Nephron (organoid): ENCODE measurements around the gene CNKSR2.

ENCODE experiments used
- H3K27ac Mint-ChIP-seq, 3 experiments: 2 replicates each; pipeline ENCODE4 v1.8.0; 2020; ENCODE audit warnings: mixed read lengths in 3 of 3, mild to moderate bottlenecking in 2 of 3, moderate library complexity in 1 of 3
- H3K27me3 Mint-ChIP-seq: 2 replicates; pipeline ENCODE4 v1.8.0; 2021; ENCODE audit warnings: low read depth, mild to moderate bottlenecking, moderate library complexity, mixed read lengths
- H3K36me3 Mint-ChIP-seq: 2 replicates; pipeline ENCODE4 v1.8.0; 2020; ENCODE audit warnings: low read depth, mixed read lengths
- H3K4me1 Mint-ChIP-seq: 2 replicates; pipeline ENCODE4 v1.8.0; 2020; ENCODE audit warnings: mixed read lengths
- H3K4me3 Mint-ChIP-seq, 3 experiments: 2 replicates each; pipeline ENCODE4 v1.8.0; 2020; ENCODE audit warnings: mild to moderate bottlenecking in 3 of 3, mixed read lengths in 3 of 3, moderate library complexity in 2 of 3
- H3K9me3 Mint-ChIP-seq: 2 replicates; pipeline ENCODE4 v1.8.0; 2020; ENCODE audit warnings: mixed read lengths
- TF ChIP-seq, protein P1 (sequence below), 3 experiments: fragments of 200-600 bp; sonication (generic); IDR thresholded peaks; one replicate each; pipeline ENCODE4 v1.5.0; 2021; ENCODE audit warnings: antibody characterized with exemption in 3 of 3; ENCODE audit not compliant: unreplicated experiment in 3 of 3

Gene CNKSR2

DNA sequence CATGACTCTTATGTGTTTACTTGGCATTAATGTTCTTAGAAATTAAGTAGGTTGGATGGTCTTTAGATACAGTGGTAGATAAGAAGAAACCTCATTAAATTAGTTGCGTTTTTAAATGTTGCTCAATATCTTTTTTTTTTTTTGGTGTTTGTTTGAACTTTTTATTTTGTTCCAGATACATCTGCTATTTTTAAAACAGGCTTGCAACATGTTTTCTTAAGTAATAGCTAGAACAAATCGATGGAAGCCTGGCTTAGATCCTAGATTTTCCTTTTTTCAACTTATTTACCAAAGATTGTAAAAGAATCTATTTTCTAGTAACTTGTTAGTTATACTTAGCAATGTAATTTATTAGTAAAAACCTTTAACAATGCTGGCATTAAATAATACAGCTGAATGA, 9.3 kb downstream of the CNKSR2 start:
- TF ChIP-seq, protein P1, sequence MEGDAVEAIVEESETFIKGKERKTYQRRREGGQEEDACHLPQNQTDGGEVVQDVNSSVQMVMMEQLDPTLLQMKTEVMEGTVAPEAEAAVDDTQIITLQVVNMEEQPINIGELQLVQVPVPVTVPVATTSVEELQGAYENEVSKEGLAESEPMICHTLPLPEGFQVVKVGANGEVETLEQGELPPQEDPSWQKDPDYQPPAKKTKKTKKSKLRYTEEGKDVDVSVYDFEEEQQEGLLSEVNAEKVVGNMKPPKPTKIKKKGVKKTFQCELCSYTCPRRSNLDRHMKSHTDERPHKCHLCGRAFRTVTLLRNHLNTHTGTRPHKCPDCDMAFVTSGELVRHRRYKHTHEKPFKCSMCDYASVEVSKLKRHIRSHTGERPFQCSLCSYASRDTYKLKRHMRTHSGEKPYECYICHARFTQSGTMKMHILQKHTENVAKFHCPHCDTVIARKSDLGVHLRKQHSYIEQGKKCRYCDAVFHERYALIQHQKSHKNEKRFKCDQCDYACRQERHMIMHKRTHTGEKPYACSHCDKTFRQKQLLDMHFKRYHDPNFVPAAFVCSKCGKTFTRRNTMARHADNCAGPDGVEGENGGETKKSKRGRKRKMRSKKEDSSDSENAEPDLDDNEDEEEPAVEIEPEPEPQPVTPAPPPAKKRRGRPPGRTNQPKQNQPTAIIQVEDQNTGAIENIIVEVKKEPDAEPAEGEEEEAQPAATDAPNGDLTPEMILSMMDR (IDR thresholded peaks at IDR 0.05; ENCODE audit: unreplicated experiment in 3 of 3): no peak
- H3K27ac Mint-ChIP-seq: no peak overlapping the region
- peaks cover 3% of the 10 kb centered on the region for H3K27me3 Mint-ChIP-seq
- no peaks in the 10 kb centered on the region for H3K9me3 Mint-ChIP-seq
- H3K4me1 Mint-ChIP-seq: no peaks in the 10 kb centered on the region
- no peak overlapping the region for H3K4me3 Mint-ChIP-seq
- no peaks in the 10 kb centered on the region for H3K36me3 Mint-ChIP-seq

DNA sequence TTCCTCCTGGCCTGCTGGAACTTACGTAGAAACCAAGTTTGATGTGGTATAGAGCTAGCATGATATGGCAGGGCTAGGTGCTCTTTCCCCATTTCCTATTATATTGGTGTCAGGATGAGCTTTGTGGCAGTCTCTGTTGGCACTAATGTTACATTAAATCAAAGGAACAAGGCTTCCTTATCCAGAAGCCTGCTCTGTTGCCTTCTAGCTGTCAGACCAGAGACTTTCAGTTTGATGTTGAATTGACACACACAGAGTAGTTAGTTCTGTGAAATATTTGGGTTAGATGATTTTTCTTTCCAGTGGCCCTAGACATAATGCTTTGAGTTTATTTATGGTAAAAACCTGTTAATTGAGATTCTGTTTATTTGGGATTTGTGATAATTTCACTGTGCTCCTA, 10.0 kb downstream of the CNKSR2 start:
- TF ChIP-seq, protein P1 (IDR thresholded peaks at IDR 0.05; ENCODE audit: unreplicated experiment in 3 of 3): no peak
- Mint-ChIP-seq H3K4me3 (no peak overlapping the region), H3K36me3 (no peaks in the 10 kb centered on the region), H3K27ac (no peak overlapping the region), H3K4me1 (no peaks in the 10 kb centered on the region), H3K27me3 (no peaks in the 10 kb centered on the region), H3K9me3 (no peaks in the 10 kb centered on the region)

DNA sequence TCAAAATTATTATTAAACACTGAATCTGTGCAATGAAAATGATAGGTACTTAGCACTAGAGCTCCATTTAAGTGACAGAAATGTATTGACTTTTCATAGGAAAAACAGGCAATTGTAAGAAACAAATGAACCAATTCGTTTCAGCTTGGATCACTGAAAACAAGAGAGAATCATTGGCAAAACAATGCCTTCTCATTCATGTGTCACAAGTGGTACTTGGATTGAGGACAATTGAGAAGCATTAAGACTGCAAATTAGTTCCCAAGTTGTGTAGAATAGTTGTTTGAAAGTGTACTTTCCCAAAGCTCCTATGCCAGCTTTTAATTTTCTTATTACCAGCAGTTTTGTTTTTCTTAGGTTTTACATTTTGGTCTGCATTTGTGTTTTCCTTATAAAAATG, 20.6 kb downstream of the CNKSR2 start:
- TF ChIP-seq, protein P1 (IDR thresholded peaks at IDR 0.05; ENCODE audit: unreplicated experiment in 3 of 3): no peak
- H3K4me1 Mint-ChIP-seq: no peaks in the 10 kb centered on the region
- H3K9me3 Mint-ChIP-seq: peaks cover 8% of the 10 kb centered on the region
- no peak overlapping the region for H3K4me3 Mint-ChIP-seq
- no peak overlapping the region for H3K27ac Mint-ChIP-seq
- peaks cover 13% of the 10 kb centered on the region for H3K36me3 Mint-ChIP-seq
- H3K27me3 Mint-ChIP-seq: no peaks in the 10 kb centered on the region

DNA sequence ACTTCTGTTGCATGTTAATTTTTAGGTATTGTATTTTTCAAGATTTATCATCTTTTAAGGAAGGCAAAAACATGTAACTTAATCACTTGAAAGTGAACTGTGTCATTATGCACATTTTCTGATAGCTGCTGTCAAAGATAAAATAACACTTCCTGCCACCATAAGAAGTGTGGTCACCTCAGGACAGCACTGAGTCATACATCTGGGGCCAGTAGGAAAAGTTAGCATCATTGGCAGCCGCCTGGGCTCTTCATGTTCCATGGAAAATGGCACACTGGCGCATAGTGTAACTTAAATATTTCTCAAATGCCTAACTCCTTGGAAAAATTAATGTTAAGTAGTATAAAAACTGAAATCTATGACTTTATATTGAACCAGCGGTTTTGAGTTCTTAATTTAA, 24.2 kb downstream of the CNKSR2 start:
- H3K27ac Mint-ChIP-seq: no peak overlapping the region
- H3K36me3 Mint-ChIP-seq: no peaks in the 10 kb centered on the region
- no peak overlapping the region for H3K4me3 Mint-ChIP-seq
- no peaks in the 10 kb centered on the region for H3K27me3 Mint-ChIP-seq
- TF ChIP-seq, protein P1 (IDR thresholded peaks at IDR 0.05; ENCODE audit: unreplicated experiment in 3 of 3): no peak
- H3K4me1 Mint-ChIP-seq: no peaks in the 10 kb centered on the region
- H3K9me3 Mint-ChIP-seq: no peaks in the 10 kb centered on the region

DNA sequence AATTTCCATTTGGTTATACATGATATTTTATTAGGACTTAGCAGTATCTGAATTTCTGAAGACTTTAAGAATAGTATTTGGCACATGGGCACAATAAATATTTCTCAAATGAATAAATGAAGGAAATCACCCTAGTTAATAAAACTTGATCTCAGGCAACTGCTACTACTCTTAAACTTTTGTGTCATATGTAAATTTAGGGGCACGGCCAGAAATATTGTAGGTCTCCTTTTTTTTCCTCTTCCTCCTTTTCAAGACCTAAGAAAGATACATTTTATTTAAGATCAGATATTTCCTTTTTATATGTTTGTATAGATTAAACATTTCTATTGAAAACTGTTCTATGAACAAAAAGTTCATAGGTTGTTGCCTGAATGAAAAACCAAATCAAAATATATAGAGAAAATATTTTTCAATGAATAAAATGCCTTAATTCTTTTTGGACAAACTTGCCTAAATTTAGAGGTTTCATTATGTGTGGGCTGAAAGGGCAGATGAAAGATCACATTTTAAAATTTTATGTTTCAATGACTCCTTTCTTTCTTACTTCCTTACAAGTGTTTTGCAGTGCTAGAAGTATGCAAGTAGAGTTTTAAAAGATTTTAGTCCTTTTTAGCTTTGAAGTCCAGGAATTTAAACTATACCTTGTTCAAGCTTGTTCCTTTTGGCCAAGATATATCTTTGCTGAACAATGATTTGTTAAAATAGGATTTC, 26.3 kb downstream of the CNKSR2 start:
- H3K27ac Mint-ChIP-seq: no peak overlapping the region
- no peak overlapping the region for H3K4me3 Mint-ChIP-seq
- TF ChIP-seq, protein P1 (IDR thresholded peaks at IDR 0.05; ENCODE audit: unreplicated experiment in 3 of 3): no peak
- H3K4me1 Mint-ChIP-seq: no peaks in the 10 kb centered on the region
- no peaks in the 10 kb centered on the region for H3K9me3 Mint-ChIP-seq
- H3K36me3 Mint-ChIP-seq: no peaks in the 10 kb centered on the region
- no peaks in the 10 kb centered on the region for H3K27me3 Mint-ChIP-seq

DNA sequence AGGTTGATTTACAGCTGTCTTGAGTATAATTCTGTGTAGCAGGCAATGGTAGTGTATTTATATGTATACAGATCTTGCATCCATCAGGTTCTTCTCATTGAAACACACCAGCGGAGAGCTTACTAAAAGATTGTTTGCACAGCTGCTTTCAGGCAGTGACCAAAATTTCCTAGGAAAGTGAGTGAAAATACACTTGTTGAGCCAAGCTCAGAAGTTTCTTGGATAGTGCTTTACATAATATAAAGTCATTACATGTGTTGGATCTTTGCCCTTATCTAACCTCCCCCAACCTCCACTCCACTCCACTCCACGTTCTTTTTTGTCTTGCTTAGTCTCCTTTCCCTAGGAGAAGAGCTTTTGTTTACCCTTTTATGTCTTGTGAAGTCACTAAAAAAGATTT, 34.1 kb downstream of the CNKSR2 start:
- no peaks in the 10 kb centered on the region for H3K36me3 Mint-ChIP-seq
- TF ChIP-seq, protein P1 (IDR thresholded peaks at IDR 0.05; ENCODE audit: unreplicated experiment in 3 of 3): no peak
- no peaks in the 10 kb centered on the region for H3K9me3 Mint-ChIP-seq
- peak overlapping the region; percentile 8 to 26 (median 9) for H3K27ac Mint-ChIP-seq
- H3K4me1 Mint-ChIP-seq: peaks cover 14% of the 10 kb centered on the region
- no peaks in the 10 kb centered on the region for H3K27me3 Mint-ChIP-seq
- no peak overlapping the region for H3K4me3 Mint-ChIP-seq
